ENCODE results near the gene SCAF11. TPM values are rescaled to one million over a fixed set of nuclear protein-coding genes. Genes with fewer than 3 reads are reported as not detected.

Gene SCAF11
- total RNA-seq, 1 experiment from 2014 or later: 79.8 TPM

DNA sequence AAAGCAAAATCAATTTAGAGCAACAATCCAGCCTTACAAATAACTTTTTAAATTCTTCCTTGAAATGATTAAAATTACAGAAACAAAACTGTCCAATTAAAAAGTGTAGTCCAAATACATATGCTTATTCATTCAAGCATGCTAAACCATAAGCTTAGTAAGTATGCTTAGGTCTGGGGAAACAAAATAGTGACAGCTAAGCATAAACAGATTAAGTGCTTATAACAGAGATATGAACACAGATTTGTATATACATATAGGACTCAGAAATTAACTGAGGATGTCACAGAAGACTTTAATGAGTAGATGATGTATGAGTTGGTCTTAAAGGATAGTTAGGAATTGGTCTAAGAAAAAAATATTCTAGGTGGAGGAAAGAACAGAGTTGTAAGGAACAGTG, 41.8 kb downstream of the SCAF11 start (continued):
- TF ChIP-seq, protein P1, sequence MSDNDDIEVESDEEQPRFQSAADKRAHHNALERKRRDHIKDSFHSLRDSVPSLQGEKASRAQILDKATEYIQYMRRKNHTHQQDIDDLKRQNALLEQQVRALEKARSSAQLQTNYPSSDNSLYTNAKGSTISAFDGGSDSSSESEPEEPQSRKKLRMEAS (IDR thresholded peaks at IDR 0.05): no peak

DNA sequence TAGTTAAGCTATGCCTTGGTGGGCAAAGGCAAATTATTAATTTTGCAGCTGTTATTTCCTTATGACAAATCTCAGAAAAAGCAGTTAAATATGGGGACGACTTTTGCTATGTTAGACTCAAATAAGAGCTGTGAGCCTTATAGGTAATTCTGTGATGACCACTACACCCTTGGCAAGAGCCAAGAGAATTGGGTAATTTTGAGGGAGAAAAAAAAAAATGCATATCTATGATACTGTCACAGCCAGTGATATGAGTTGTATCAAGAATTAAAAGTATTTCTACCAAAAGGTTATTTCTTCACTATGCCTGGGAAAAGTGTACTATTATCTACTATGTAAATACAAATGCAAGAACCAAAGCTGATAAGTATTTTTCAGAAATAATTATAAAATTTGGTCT, 43.9 kb downstream of the SCAF11 start:
- ChIA-PET RAD21 (ENCODE audit: low non-redundant PET in 1 of 2, low total read pairs in 2 of 2, uncharacterized antibody in 2 of 2, unreplicated experiment in 2 of 2) (no interaction called here), CTCF (no interaction called here), POLR2A (no interaction called here)
- H4K20me1 ChIP-seq (ENCODE audit: insufficient read depth): no peaks in the 10 kb centered on the region
- intact Hi-C loops (cut with micrococcal nuclease): no loop called here
- no peaks in the 10 kb centered on the region for H3K27me3 ChIP-seq (ENCODE audit: insufficient read depth, low read length)
- no peaks in the 10 kb centered on the region; the same call in 1 of the 2 replicates for H3K79me2 ChIP-seq (ENCODE audit: insufficient read depth, low read length)
- BruUV-seq (replicated peaks): no TSS peak
- no peak for DNase-seq (ENCODE audit: low read depth, low spot score)
- peaks cover 11 to 17% of the 10 kb centered on the region in 2 experiments; a peak in 3 of 4 replicates for H3K36me3 ChIP-seq (ENCODE audit: control insufficient read depth in 1 of 2, insufficient read depth in 2 of 2, low read length in 2 of 2)
- no peak overlapping the region for H3K4me2 ChIP-seq (ENCODE audit: low read length)
- TF ChIP-seq SRF (IDR thresholded peaks at IDR 0.05; ENCODE audit: low read depth) (no peak), JUND (IDR thresholded peaks at IDR 0.05) (no peak), ZFX (IDR thresholded peaks at IDR 0.05) (no peak), EZH2phosphoT487 (IDR thresholded peaks at IDR 0.05; ENCODE audit: borderline replicate concordance) (no peak), SIN3A (IDR thresholded peaks at IDR 0.05; ENCODE audit: low read depth) (no peak), EGR1 (IDR thresholded peaks at IDR 0.05; ENCODE audit: low read depth) (no peak), TCF7L2 (IDR thresholded peaks at IDR 0.05; ENCODE audit: borderline replicate concordance, extremely low read depth, insufficient read depth, insufficient read length) (no peak), POLR2A (IDR thresholded peaks at IDR 0.05; ENCODE audit: borderline replicate concordance, extremely low read depth, insufficient read depth, insufficient read length) (no peak), EZH2 (IDR thresholded peaks at IDR 0.05) (no peak)
- TF ChIP-seq, protein P2, sequence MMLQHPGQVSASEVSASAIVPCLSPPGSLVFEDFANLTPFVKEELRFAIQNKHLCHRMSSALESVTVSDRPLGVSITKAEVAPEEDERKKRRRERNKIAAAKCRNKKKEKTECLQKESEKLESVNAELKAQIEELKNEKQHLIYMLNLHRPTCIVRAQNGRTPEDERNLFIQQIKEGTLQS (IDR thresholded peaks at IDR 0.05): no peak
- TF ChIP-seq, protein P1 (IDR thresholded peaks at IDR 0.05): no peak
- ATAC-seq: no peak
- no peaks in the 10 kb centered on the region for H3K4me1 ChIP-seq (ENCODE audit: control insufficient read depth in 1 of 2, insufficient read depth in 2 of 2, low read length in 2 of 2)
- H3K27ac ChIP-seq (ENCODE audit: low read depth, low read length): no peak overlapping the region
- no peak overlapping the region for H3K4me3 ChIP-seq (replicated peaks in 1 of 2; ENCODE audit: low read depth in 1 of 2, low read length in 2 of 2)
- H3K9me2 ChIP-seq (ENCODE audit: insufficient read depth): no peaks in the 10 kb centered on the region
- H3K9ac ChIP-seq (ENCODE audit: low read length): no peak overlapping the region
- no peaks in the 10 kb centered on the region for H3K9me3 ChIP-seq (ENCODE audit: control insufficient read depth in 1 of 2, insufficient read depth in 1 of 2, low read depth in 1 of 2, low read length in 2 of 2)
- H2AFZ ChIP-seq (ENCODE audit: low read depth, low read length, poor library complexity, severe bottlenecking): no peak overlapping the region

Measured in HCT116 (cell line).